K562 (cell line): ENCODE results near the gene SNX17. TPM values are rescaled to one million over a fixed set of nuclear protein-coding genes. Genes with fewer than 3 reads are reported as not detected.

Experiments
- ADNP ChIP-seq: fragments of 200-800 bp; sonication (Bioruptor generic); IDR thresholded peaks from 2 replicates; pipeline ENCODE4 v1.6.1; 2016; ENCODE audit warnings: missing genetic modification characterization, missing compliant biosample characterization
- CBFA2T3 ChIP-seq: fragments of 450-650 bp; IDR thresholded peaks from 2 replicates; pipeline ENCODE4 v1.6.1; 2017
- HMG20A ChIP-seq: fragments of 450-650 bp; formaldehyde crosslinking; conservative IDR thresholded peaks from 2 replicates; pipeline ENCODE4 v1.4.0; 2020; ENCODE audit warnings: mild to moderate bottlenecking, mixed read lengths
- MAZ ChIP-seq, 2 experiments: fragments of 450-650 bp in 1 of 2; sonication (generic) in 1 of 2; formaldehyde crosslinking; IDR thresholded peaks in 1 of 2; conservative IDR thresholded peaks in 1 of 2; 2 replicates each; pipeline versions ENCODE4 v1.4.0 to v1.5.0; 2020; ENCODE audit warnings: mild to moderate bottlenecking in 1 of 2, missing genetic modification reagents in 1 of 2
- MEIS2 ChIP-seq: fragments of 450-650 bp; IDR thresholded peaks from 2 replicates; pipeline ENCODE4 v1.6.1; 2014; ENCODE audit warnings: mild to moderate bottlenecking; ENCODE audit not compliant: partially characterized antibody
- NR1H2 ChIP-seq: sonication (generic); formaldehyde crosslinking; IDR thresholded peaks from 2 replicates; pipeline ENCODE4 v1.4.0; 2020; ENCODE audit warnings: mild to moderate bottlenecking, missing genetic modification reagents
- TAF9B ChIP-seq: fragments of 450-650 bp; IDR thresholded peaks from 2 replicates; pipeline ENCODE4 v1.6.1; 2018; ENCODE audit warnings: mild to moderate bottlenecking; ENCODE audit not compliant: partially characterized antibody
- ZNF232 ChIP-seq: sonication (generic); formaldehyde crosslinking; IDR thresholded peaks from 2 replicates; pipeline ENCODE4 v1.8.0; 2022; ENCODE audit warnings: mild to moderate bottlenecking, missing genetic modification reagents
- polyA plus RNA-seq, 8 experiments: library from polyadenylated mRNA; depleted of rRNA in 4 of 8; stranded (reverse) in 5 of 8; unstranded in 3 of 8; fragments of >200 nt; fragmentation: Nextera tagmentation in 2 of 8; fragmentation: Illumina TruSeq in 1 of 8; extraction: Ambion mirVana in 2 of 8; extraction: Trizol in 1 of 8; gene quantifications; 2 replicates each; pipeline versions ENCODE4 v1.2.1 to v1.2.3, GENCODE V29; 2011 to 2014; ENCODE audit warnings: inconsistent platforms in 1 of 8, missing spikeins in 1 of 8
- total RNA-seq, 7 experiments: library from RNA; depleted of rRNA in 6 of 7; stranded (reverse); fragments of >200 nt in 6 of 7; fragmentation: Illumina TruSeq in 2 of 7; extraction: Trizol in 2 of 7; gene quantifications; 2 replicates each; pipeline versions ENCODE4 v1.2.1 to v1.2.3, GENCODE V29; 2011 to 2021; ENCODE audit warnings: low replicate concordance in 1 of 7
- TF ChIP-seq, protein P1 (sequence below): fragments of 250-450 bp; sonication (Bioruptor Pico); IDR thresholded peaks from 2 replicates; pipeline ENCODE4 v1.4.0; 2020

Gene SNX17
- total and polyA plus RNA-seq, 9 of the 15 experiments (the other 6 are each of a cell fraction or from before 2014, with no cell fraction given): 3.0 to 75.7 (median 54.6) TPM

DNA sequence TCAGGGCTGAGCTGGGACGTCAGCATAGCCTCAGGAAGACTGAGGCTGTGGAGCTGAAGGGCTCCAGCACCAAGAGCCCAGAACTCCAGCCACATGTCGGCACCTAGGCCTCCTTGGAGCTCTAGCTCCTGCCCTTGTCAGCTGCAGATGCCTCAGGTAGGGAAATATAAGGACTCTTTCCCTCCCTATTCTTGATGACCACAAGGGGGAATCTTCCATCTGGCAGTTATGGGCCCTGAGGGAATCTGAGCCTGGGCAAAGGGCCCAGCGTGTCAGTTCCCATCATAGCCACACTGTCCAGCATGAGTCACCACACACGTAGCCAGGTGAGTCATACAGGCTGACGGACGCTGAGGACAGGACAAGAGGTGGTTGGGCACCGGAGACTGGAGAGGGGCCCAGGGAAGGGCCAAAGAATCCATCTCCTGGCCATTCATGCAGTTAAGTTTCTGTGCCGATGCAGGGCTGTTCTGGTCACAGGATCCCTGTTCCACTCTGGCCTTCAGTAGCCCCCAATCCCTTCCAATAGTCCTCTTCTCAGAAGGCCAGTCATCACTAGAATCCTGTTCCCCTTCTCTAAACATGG lies 49.4 kb upstream of the SNX17 start (continued):
- TF ChIP-seq, protein P1, sequence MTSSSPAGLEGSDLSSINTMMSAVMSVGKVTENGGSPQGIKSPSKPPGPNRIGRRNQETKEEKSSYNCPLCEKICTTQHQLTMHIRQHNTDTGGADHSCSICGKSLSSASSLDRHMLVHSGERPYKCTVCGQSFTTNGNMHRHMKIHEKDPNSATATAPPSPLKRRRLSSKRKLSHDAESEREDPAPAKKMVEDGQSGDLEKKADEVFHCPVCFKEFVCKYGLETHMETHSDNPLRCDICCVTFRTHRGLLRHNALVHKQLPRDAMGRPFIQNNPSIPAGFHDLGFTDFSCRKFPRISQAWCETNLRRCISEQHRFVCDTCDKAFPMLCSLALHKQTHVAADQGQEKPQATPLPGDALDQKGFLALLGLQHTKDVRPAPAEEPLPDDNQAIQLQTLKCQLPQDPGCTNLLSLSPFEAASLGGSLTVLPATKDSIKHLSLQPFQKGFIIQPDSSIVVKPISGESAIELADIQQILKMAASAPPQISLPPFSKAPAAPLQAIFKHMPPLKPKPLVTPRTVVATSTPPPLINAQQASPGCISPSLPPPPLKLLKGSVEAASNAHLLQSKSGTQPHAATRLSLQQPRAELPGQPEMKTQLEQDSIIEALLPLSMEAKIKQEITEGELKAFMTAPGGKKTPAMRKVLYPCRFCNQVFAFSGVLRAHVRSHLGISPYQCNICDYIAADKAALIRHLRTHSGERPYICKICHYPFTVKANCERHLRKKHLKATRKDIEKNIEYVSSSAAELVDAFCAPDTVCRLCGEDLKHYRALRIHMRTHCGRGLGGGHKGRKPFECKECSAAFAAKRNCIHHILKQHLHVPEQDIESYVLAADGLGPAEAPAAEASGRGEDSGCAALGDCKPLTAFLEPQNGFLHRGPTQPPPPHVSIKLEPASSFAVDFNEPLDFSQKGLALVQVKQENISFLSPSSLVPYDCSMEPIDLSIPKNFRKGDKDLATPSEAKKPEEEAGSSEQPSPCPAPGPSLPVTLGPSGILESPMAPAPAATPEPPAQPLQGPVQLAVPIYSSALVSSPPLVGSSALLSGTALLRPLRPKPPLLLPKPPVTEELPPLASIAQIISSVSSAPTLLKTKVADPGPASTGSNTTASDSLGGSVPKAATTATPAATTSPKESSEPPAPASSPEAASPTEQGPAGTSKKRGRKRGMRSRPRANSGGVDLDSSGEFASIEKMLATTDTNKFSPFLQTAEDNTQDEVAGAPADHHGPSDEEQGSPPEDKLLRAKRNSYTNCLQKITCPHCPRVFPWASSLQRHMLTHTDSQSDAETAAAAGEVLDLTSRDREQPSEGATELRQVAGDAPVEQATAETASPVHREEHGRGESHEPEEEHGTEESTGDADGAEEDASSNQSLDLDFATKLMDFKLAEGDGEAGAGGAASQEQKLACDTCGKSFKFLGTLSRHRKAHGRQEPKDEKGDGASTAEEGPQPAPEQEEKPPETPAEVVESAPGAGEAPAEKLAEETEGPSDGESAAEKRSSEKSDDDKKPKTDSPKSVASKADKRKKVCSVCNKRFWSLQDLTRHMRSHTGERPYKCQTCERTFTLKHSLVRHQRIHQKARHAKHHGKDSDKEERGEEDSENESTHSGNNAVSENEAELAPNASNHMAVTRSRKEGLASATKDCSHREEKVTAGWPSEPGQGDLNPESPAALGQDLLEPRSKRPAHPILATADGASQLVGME (CRISPR knock-in tag): no peak
- TF ChIP-seq MEIS2 (peak; percentile 80), CBFA2T3 (0 out of 2 replicates have a peak, but pooled peaks have one; percentile 17), NR1H2 (CRISPR knock-in tag) (no peak), MAZ (CRISPR knock-in tag; conservative IDR thresholded peaks at IDR 0.05 in 1 of 2, IDR thresholded peaks at IDR 0.05 in 1 of 2) (no peak), ADNP (no peak), TAF9B (peak; percentile 51), ZNF232 (CRISPR knock-in tag) (no peak), HMG20A (no peak)
